HEK293 (cell line): ENCODE results near the gene CLEC2D.
A peak's percentile ranks its signal among the peaks of the same experiment; 100 is the strongest.

Experiments
- CTCF ChIA-PET: fragments of 350-600 bp; formaldehyde crosslinking; extraction: SDS; loops from one replicate; lab custom pipeline; 2021; ENCODE audit warnings: antibody characterized with exemption; lab: Yijun Ruan, JAX
- POLR2A ChIA-PET: fragments of 300-600 bp; formaldehyde crosslinking; extraction: SDS; loops from one replicate; lab custom pipeline; 2020; ENCODE audit warnings: antibody characterized with exemption, inconsistent platforms; lab: Yijun Ruan, JAX
- H3K27ac ChIP-seq: fragments of 200-500 bp; sonication (Bioruptor generic); 2 replicates; pipeline ENCODE4 v1.5.1; 2014; ENCODE audit warnings: low read depth, low read length, control low read depth, inconsistent platforms; ENCODE audit errors: extremely low read depth
- H3K36me3 ChIP-seq, 2 experiments: fragments of 200-500 bp in 1 of 2; sonication (Bioruptor generic) in 1 of 2; 1 replicate in 1 of 2; 2 replicates in 1 of 2; pipeline ENCODE4 v1.5.1; 2014 to 2017; ENCODE audit warnings: inconsistent platforms in 2 of 2, low read length in 2 of 2; ENCODE audit not compliant: control insufficient read depth in 2 of 2, insufficient read depth in 1 of 2
- H3K4me1 ChIP-seq: fragments of 200-500 bp; sonication (Bioruptor generic); 2 replicates; pipeline ENCODE4 v1.5.1; 2014; ENCODE audit warnings: mild to moderate bottlenecking, low read length, inconsistent platforms; ENCODE audit not compliant: control insufficient read depth, insufficient read depth
- H3K4me3 ChIP-seq: 2 replicates; pipeline ENCODE4 v1.5.1; 2011; ENCODE audit warnings: low read depth, mild to moderate bottlenecking, control low read depth, low read length, moderate library complexity
- H3K9me3 ChIP-seq: fragments of 200-500 bp; sonication (Bioruptor generic); 2 replicates; pipeline ENCODE4 v1.5.1; 2014; ENCODE audit warnings: low read depth, low read length, inconsistent platforms; ENCODE audit not compliant: control insufficient read depth, insufficient read depth
- BCL11A ChIP-seq: fragments of 450-650 bp; formaldehyde crosslinking; IDR thresholded peaks from 2 replicates; pipeline ENCODE4 v1.5.1; 2016; ENCODE audit warnings: low read depth, missing biosample characterization, missing genetic modification characterization
- BCL11B ChIP-seq: fragments of 450-650 bp; formaldehyde crosslinking; IDR thresholded peaks from 2 replicates; pipeline ENCODE4 v1.5.1; 2016; ENCODE audit warnings: low read depth, missing biosample characterization, missing genetic modification characterization
- ELK4 ChIP-seq: IDR thresholded peaks from 2 replicates; pipeline ENCODE4 v1.6.1; 2011; ENCODE audit warnings: mild to moderate bottlenecking, low read depth, low read length, borderline replicate concordance
- MEIS1 ChIP-seq: sonication (generic); formaldehyde crosslinking; IDR thresholded peaks from 2 replicates; pipeline ENCODE4 v1.8.1; 2022; ENCODE audit warnings: missing genetic modification reagents, mild to moderate bottlenecking, borderline replicate concordance
- MYNN ChIP-seq: fragments of 450-650 bp; formaldehyde crosslinking; IDR thresholded peaks from 2 replicates; pipeline ENCODE4 v1.5.1; 2016; ENCODE audit warnings: missing biosample characterization, missing genetic modification characterization, borderline replicate concordance
- SP2 ChIP-seq: fragments of 450-650 bp; formaldehyde crosslinking; IDR thresholded peaks from 2 replicates; pipeline ENCODE4 v1.5.1; 2016; ENCODE audit warnings: missing biosample characterization, missing genetic modification characterization
- TCF7L2 ChIP-seq: IDR thresholded peaks from 2 replicates; pipeline ENCODE4 v1.6.1; 2011; ENCODE audit warnings: low read depth, mild to moderate bottlenecking, inconsistent platforms, low read length, moderate library complexity, borderline replicate concordance
- ZBTB17 ChIP-seq: fragments of 450-650 bp; formaldehyde crosslinking; IDR thresholded peaks from 2 replicates; pipeline ENCODE4 v1.5.1; 2016; ENCODE audit warnings: missing biosample characterization, missing genetic modification characterization
- ZBTB6 ChIP-seq: fragments of 450-650 bp; formaldehyde crosslinking; IDR thresholded peaks from 2 replicates; pipeline ENCODE4 v1.5.1; 2017; ENCODE audit warnings: missing biosample characterization, missing genetic modification characterization
- ZBTB7A ChIP-seq: fragments of 450-650 bp; formaldehyde crosslinking; IDR thresholded peaks from 2 replicates; pipeline ENCODE4 v1.5.1; 2016; ENCODE audit warnings: low read depth, missing biosample characterization, missing genetic modification characterization
- ZFHX2 ChIP-seq: fragments of 450-650 bp; formaldehyde crosslinking; conservative IDR thresholded peaks from 2 replicates; pipeline ENCODE4 v1.5.1; 2016; ENCODE audit warnings: missing biosample characterization, missing genetic modification characterization
- ZFP3 ChIP-seq: fragments of 450-650 bp; formaldehyde crosslinking; IDR thresholded peaks from 2 replicates; pipeline ENCODE4 v1.5.1; 2016; ENCODE audit warnings: low read depth, missing biosample characterization, missing genetic modification characterization
- ZFP37 ChIP-seq: fragments of 450-650 bp; formaldehyde crosslinking; IDR thresholded peaks from 2 replicates; pipeline ENCODE4 v1.5.1; 2016; ENCODE audit warnings: missing biosample characterization, missing genetic modification characterization
- ZNF10 ChIP-seq: fragments of 450-650 bp; formaldehyde crosslinking; IDR thresholded peaks from 2 replicates; pipeline ENCODE4 v1.5.1; 2017; ENCODE audit warnings: missing biosample characterization, missing genetic modification characterization
- ZNF121 ChIP-seq: fragments of 450-650 bp; formaldehyde crosslinking; IDR thresholded peaks from 2 replicates; pipeline ENCODE4 v1.5.1; 2016; ENCODE audit warnings: missing biosample characterization, missing genetic modification characterization
- ZNF133 ChIP-seq: fragments of 450-650 bp; formaldehyde crosslinking; IDR thresholded peaks from 2 replicates; pipeline ENCODE4 v1.5.1; 2016; ENCODE audit warnings: missing biosample characterization, missing genetic modification characterization
- ZNF140 ChIP-seq: fragments of 450-650 bp; formaldehyde crosslinking; IDR thresholded peaks from 2 replicates; pipeline ENCODE4 v1.5.1; 2016; ENCODE audit warnings: missing biosample characterization, missing genetic modification characterization
- ZNF184 ChIP-seq: fragments of 450-650 bp; IDR thresholded peaks from 2 replicates; pipeline ENCODE4 v1.5.1; 2018; ENCODE audit warnings: missing biosample characterization, mild to moderate bottlenecking, missing genetic modification characterization
- ZNF19 ChIP-seq: fragments of 450-650 bp; formaldehyde crosslinking; IDR thresholded peaks from 2 replicates; pipeline ENCODE4; 2016; ENCODE audit warnings: missing biosample characterization, missing genetic modification characterization, low read depth
- ZNF211 ChIP-seq: fragments of 450-650 bp; formaldehyde crosslinking; IDR thresholded peaks from 2 replicates; pipeline ENCODE4 v1.5.1; 2016; ENCODE audit warnings: low read depth, missing biosample characterization, missing genetic modification characterization
- ZNF24 ChIP-seq: fragments of 450-650 bp; formaldehyde crosslinking; IDR thresholded peaks from 2 replicates; pipeline ENCODE4 v1.5.1; 2016; ENCODE audit warnings: missing biosample characterization, missing genetic modification characterization
- ZNF266 ChIP-seq: fragments of 450-650 bp; formaldehyde crosslinking; IDR thresholded peaks from 2 replicates; pipeline ENCODE4 v1.5.1; 2016; ENCODE audit warnings: missing biosample characterization, missing genetic modification characterization, low read depth
- ZNF335 ChIP-seq: fragments of 450-650 bp; formaldehyde crosslinking; conservative IDR thresholded peaks from 2 replicates; pipeline ENCODE4 v1.5.1; 2016; ENCODE audit warnings: missing biosample characterization, missing genetic modification characterization
- ZNF350 ChIP-seq: fragments of 450-650 bp; formaldehyde crosslinking; IDR thresholded peaks from 2 replicates; pipeline ENCODE4 v1.5.0; 2017; ENCODE audit warnings: missing biosample characterization, mild to moderate bottlenecking, missing genetic modification characterization
- ZNF391 ChIP-seq: fragments of 450-650 bp; formaldehyde crosslinking; IDR thresholded peaks from 2 replicates; pipeline ENCODE4 v1.5.1; 2016; ENCODE audit warnings: low read depth, missing biosample characterization, missing genetic modification characterization, borderline replicate concordance
- ZNF426 ChIP-seq: fragments of 450-650 bp; formaldehyde crosslinking; IDR thresholded peaks from 2 replicates; pipeline ENCODE4 v1.5.1; 2017; ENCODE audit warnings: missing biosample characterization, missing genetic modification characterization, mild to moderate bottlenecking, inconsistent platforms, moderate library complexity
- ZNF514 ChIP-seq: fragments of 450-650 bp; formaldehyde crosslinking; IDR thresholded peaks from 2 replicates; pipeline ENCODE4 v1.5.1; 2016; ENCODE audit warnings: missing biosample characterization, missing genetic modification characterization
- ZNF544 ChIP-seq: fragments of 450-650 bp; formaldehyde crosslinking; IDR thresholded peaks from 2 replicates; pipeline ENCODE4 v1.5.0; 2017; ENCODE audit warnings: missing biosample characterization, missing genetic modification characterization
- ZNF549 ChIP-seq: fragments of 450-650 bp; IDR thresholded peaks from 2 replicates; pipeline ENCODE4 v1.5.1; 2018; ENCODE audit warnings: missing biosample characterization, missing genetic modification characterization, mild to moderate bottlenecking, inconsistent platforms, moderate library complexity
- ZNF555 ChIP-seq: fragments of 450-650 bp; formaldehyde crosslinking; conservative IDR thresholded peaks from 2 replicates; pipeline ENCODE4 v1.5.1; 2017; ENCODE audit warnings: missing biosample characterization, mild to moderate bottlenecking, missing genetic modification characterization, inconsistent platforms
- ZNF558 ChIP-seq: fragments of 450-650 bp; formaldehyde crosslinking; IDR thresholded peaks from 2 replicates; pipeline ENCODE4 v1.5.1; 2016; ENCODE audit warnings: missing biosample characterization, missing genetic modification characterization
- ZNF571 ChIP-seq: fragments of 450-650 bp; formaldehyde crosslinking; IDR thresholded peaks from 2 replicates; pipeline ENCODE4 v1.5.0; 2017; ENCODE audit warnings: missing biosample characterization, missing genetic modification characterization
- ZNF660 ChIP-seq: fragments of 450-650 bp; IDR thresholded peaks from 2 replicates; pipeline ENCODE4 v1.5.1; 2018; ENCODE audit warnings: missing biosample characterization, mild to moderate bottlenecking, missing genetic modification characterization
- ZNF768 ChIP-seq: fragments of 450-650 bp; formaldehyde crosslinking; IDR thresholded peaks from 2 replicates; pipeline ENCODE4 v1.5.1; 2018; ENCODE audit warnings: missing biosample characterization, mild to moderate bottlenecking, missing genetic modification characterization
- ZNF791 ChIP-seq: fragments of 450-650 bp; formaldehyde crosslinking; IDR thresholded peaks from 2 replicates; pipeline ENCODE4 v1.5.1; 2016; ENCODE audit warnings: missing biosample characterization, missing genetic modification characterization
- ZNF830 ChIP-seq: fragments of 450-650 bp; IDR thresholded peaks from 2 replicates; pipeline ENCODE4 v1.5.0; 2018; ENCODE audit warnings: missing biosample characterization, missing genetic modification characterization, low read depth, mild to moderate bottlenecking, moderate library complexity
- TF ChIP-seq, protein P1 (sequence below): fragments of 450-650 bp; formaldehyde crosslinking; IDR thresholded peaks from 2 replicates; pipeline ENCODE4; 2016; ENCODE audit warnings: missing biosample characterization, missing genetic modification characterization

CLEC2D gene

DNA sequence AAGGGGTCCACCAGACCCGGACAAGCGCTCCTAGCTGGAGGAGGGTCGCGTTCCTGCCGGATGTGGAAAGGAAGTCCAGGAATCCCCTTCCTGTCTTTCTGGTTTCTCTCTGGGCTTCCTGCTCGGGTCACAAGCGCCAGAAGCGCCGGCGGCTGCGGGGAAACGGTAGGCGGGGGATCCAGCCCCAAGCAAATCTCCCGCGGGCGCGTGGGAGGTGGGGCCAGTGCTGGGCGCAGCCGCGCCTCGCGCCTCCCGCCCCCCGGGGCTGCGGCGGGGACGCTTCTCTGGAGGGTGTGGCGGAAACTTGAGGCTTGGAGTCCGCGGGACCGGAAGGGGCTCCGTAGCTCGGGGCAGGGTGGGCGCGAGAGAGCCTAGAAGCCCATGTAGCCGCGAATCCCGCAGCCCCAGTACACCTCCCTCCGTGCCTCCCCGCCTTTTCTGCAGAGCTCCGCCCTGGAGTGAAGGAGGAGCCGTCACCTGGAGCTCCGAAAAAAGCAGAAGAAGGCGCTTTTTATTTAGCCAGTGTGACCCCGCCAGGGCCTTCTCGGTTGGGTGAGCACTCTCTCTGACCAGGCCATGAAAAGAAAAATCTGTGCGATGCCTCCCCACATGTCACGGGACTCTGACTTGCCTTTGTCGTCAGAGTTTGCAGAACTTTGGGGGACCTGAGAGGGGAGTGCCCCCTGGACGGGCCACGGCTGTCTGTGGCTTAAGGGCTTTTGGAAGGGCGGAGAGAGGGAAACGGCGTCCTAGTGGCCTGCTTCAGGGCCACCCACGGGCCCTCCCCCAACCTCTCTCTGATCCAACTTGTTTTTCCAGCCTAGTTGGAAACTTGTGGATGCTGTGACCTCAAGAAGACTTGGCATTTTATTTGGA is 21.4 kb upstream of the CLEC2D start:
- no peaks in the 10 kb centered on the region for H3K9me3 ChIP-seq
- H3K36me3 ChIP-seq = peaks cover 0 to under 1% of the 10 kb centered on the region in 2 experiments; a peak in 1 of 3 replicates
- peak overlapping the region; percentile 76 for H3K4me3 ChIP-seq
- peaks cover 4% of the 10 kb centered on the region for H3K4me1 ChIP-seq
- POLR2A ChIA-PET = interaction anchor here (0.7 to 1.4 kb wide), 9 partner anchors 9 to 584 kb away, joined by 3 to 5 read pairs (median 3); no protein-coding TSS in a partner anchor
- H3K27ac ChIP-seq = peak overlapping the region; percentile 80
- CTCF ChIA-PET = interaction anchor here (1.0 to 2.8 kb wide), 4 partner anchors 11 to 95 kb away, joined by 5 to 15 read pairs (median 10); no protein-coding TSS in a partner anchor
- TF ChIP-seq ZNF555 (no peak), ZNF350 (tag by site-specific recombination) (no peak), MYNN (tag by site-specific recombination) (no peak), ZNF426 (tag by site-specific recombination) (no peak), ELK4 (no peak), BCL11A (tag by site-specific recombination) (no peak), ZNF549 (tag by site-specific recombination) (no peak), ZNF544 (no peak), ZNF571 (tag by site-specific recombination) (no peak), ZNF558 (tag by site-specific recombination) (no peak), ZFP3 (no peak), ZNF121 (tag by site-specific recombination) (no peak), ZNF514 (tag by site-specific recombination) (no peak), SP2 (peak; percentile 76), ZNF768 (tag by site-specific recombination) (no peak), MEIS1 (CRISPR knock-in tag) (no peak), ZNF391 (no peak), ZNF19 (no peak), ZNF133 (no peak), ZNF10 (tag by site-specific recombination) (peak; percentile 14; the same call in 1 of the 2 replicates), ZNF266 (tag by site-specific recombination) (no peak), TCF7L2 (no peak), ZNF211 (tag by site-specific recombination) (no peak), ZNF830 (tag by site-specific recombination) (no peak), ZBTB17 (tag by site-specific recombination) (peak; percentile 15; the same call in 1 of the 2 replicates), ZBTB6 (tag by site-specific recombination) (peak; percentile 11; the same call in 1 of the 2 replicates), ZNF24 (tag by site-specific recombination) (no peak), ZFHX2 (peak; percentile 89), ZBTB7A (no peak), ZNF335 (tag by site-specific recombination) (peak; percentile 59), BCL11B (tag by site-specific recombination) (no peak), ZFP37 (tag by site-specific recombination) (peak; percentile 75), ZNF184 (tag by site-specific recombination) (no peak), ZNF791 (tag by site-specific recombination) (no peak), ZNF660 (tag by site-specific recombination) (peak; percentile 56; the same call in 1 of the 2 replicates), ZNF140 (tag by site-specific recombination) (no peak)
- TF ChIP-seq, protein P1, sequence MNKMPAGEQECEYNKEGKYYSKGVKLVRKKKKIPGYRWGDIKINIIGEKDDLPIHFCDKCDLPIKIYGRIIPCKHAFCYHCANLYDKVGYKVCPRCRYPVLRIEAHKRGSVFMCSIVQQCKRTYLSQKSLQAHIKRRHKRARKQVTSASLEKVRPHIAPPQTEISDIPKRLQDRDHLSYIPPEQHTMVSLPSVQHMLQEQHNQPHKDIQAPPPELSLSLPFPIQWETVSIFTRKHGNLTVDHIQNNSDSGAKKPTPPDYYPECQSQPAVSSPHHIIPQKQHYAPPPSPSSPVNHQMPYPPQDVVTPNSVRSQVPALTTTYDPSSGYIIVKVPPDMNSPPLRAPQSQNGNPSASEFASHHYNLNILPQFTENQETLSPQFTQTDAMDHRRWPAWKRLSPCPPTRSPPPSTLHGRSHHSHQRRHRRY (tag by site-specific recombination) = no peak
